Subcutaneous abdominal adipose tissue (tissue), 5 donors: ENCODE measurements around the gene FRAT2.
A peak's percentile ranks its signal among the peaks of the same experiment; 100 is the strongest.

ENCODE experiments used
- H3K27ac ChIP-seq: one replicate; pipeline ENCODE4 v1.7.0; 2013; ENCODE audit warnings: low read depth, mild to moderate bottlenecking, inconsistent platforms, low read length, moderate library complexity
- H3K27me3 ChIP-seq, 5 donors: one replicate each; pipeline ENCODE4 v1.7.0; 2013; ENCODE audit warnings: low read length in 5 of 5, inconsistent platforms in 1 of 5; ENCODE audit not compliant: control insufficient read depth in 5 of 5, insufficient read depth in 4 of 5
- H3K36me3 ChIP-seq, 5 donors: one replicate each; pipeline ENCODE4 v1.7.0; 2013; ENCODE audit warnings: low read length in 5 of 5; ENCODE audit not compliant: control insufficient read depth in 5 of 5, insufficient read depth in 5 of 5
- H3K4me1 ChIP-seq, 5 donors: one replicate each; pipeline ENCODE4 v1.7.0; 2013; ENCODE audit warnings: low read length in 5 of 5, mild to moderate bottlenecking in 3 of 5, moderate library complexity in 1 of 5; ENCODE audit not compliant: control insufficient read depth in 5 of 5, insufficient read depth in 5 of 5
- H3K4me3 ChIP-seq, 5 donors: one replicate each; pipeline ENCODE4 v1.7.0; 2013; ENCODE audit warnings: low read length in 5 of 5, low read depth in 1 of 5
- H3K9ac ChIP-seq, 5 donors: one replicate each; pipeline ENCODE4 v1.7.0; 2013; ENCODE audit warnings: low read length in 5 of 5, mild to moderate bottlenecking in 4 of 5, moderate library complexity in 3 of 5
- H3K9me3 ChIP-seq, 5 donors: one replicate each; pipeline ENCODE4 v1.7.0; 2013; ENCODE audit warnings: low read length in 5 of 5; ENCODE audit not compliant: control insufficient read depth in 5 of 5
- donor health status: healthy.
- donor health status: healthy.
- donor health status: healthy.
- donor health status: healthy.
- donor health status: healthy.

The FRAT2 gene

DNA sequence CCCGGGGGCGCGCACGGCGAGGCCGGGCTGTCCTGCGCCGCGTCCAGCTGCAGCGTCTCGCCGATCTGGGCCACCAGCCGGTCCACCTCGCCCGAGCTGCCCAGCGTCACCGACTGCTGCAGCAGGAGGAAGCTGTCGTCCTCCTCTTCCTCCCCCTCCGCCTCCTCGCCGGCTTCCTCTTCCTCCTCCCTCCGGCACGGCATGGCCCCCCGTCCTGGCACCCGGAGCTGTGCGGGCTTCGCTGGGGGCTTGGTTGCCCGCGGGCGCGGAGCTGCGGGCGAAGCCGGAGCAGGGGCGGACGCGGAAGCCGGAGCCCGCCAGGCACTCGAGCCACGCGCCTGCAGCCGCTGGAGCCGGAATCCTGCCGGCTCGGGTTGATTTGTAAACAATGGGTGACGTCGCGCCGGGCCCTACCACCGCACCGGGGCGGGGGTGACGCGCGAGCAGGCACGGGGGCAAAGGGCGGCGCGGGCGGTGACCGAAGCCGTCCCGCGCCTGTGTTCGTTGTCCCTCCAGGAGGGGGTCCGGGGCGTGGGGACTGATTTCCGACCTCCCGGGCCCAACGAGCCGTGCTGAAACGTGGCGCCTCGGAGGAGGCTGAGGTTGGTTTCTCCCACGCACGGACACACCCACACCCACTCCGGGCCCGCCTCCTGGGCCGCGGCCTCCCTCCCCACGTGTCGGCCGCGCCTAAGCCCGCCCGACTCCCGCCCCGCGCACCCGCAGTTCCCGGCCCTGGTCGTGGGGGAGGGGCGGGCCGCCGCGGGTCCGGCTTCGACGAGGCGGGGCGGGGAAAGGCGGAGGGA, at the start of gene FRAT2:
Gene FRAT2, minus strand, starts transcription at position 360 of the 806 bp plus-strand sequence. Its CDS starts 157 bp downstream, at position 203.
- peaks cover 0 to 4% (median 0%) of the 10 kb centered on the region in 5 donors for H3K36me3 ChIP-seq
- H3K4me3 ChIP-seq: peak within 1 kb of the TSS; percentile 73 to 86 (median 81)
- H3K27me3 ChIP-seq: no peaks in the 10 kb centered on the region
- H3K27ac ChIP-seq: peak within 1 kb of the TSS; percentile 84
- peaks cover 2 to 65% (median 50%) of the 10 kb centered on the region in 5 donors for H3K4me1 ChIP-seq
- peak within 1 kb of the TSS; percentile 73 to 86 (median 75) for H3K9ac ChIP-seq
- no peaks in the 10 kb centered on the region for H3K9me3 ChIP-seq

GRCh38 chr10:97384156-97384555, 49.6 kb upstream of the FRAT2 start:
- Histone ChIP-seq H3K9ac (no peak overlapping the region), H3K4me1 (no peaks in the 10 kb centered on the region), H3K36me3 (peaks cover 0 to 71% (median 51%) of the 10 kb centered on the region in 5 donors), H3K27ac (no peak overlapping the region), H3K9me3 (no peaks in the 10 kb centered on the region), H3K4me3 (no peak overlapping the region), H3K27me3 (no peaks in the 10 kb centered on the region)

- Histone ChIP-seq H3K36me3 (peaks cover 1 to 72% (median 50%) of the 10 kb centered on the region in 5 donors), H3K9me3 (no peaks in the 10 kb centered on the region), H3K27ac (no peak overlapping the region), H3K27me3 (no peaks in the 10 kb centered on the region), H3K4me1 (no peaks in the 10 kb centered on the region), H3K4me3 (no peak overlapping the region), H3K9ac (no peak overlapping the region)
Measured at GRCh38 chr10:97383159-97383558, 48.6 kb upstream of the FRAT2 start.

- Histone ChIP-seq H3K36me3 (peaks cover 3 to 74% (median 45%) of the 10 kb centered on the region in 5 donors), H3K4me3 (no peak overlapping the region), H3K9ac (no peak overlapping the region), H3K27ac (no peak overlapping the region), H3K27me3 (no peaks in the 10 kb centered on the region), H3K4me1 (no peaks in the 10 kb centered on the region), H3K9me3 (no peaks in the 10 kb centered on the region)
Measured at GRCh38 chr10:97381626-97382025, 47.1 kb upstream of the FRAT2 start.

DNA sequence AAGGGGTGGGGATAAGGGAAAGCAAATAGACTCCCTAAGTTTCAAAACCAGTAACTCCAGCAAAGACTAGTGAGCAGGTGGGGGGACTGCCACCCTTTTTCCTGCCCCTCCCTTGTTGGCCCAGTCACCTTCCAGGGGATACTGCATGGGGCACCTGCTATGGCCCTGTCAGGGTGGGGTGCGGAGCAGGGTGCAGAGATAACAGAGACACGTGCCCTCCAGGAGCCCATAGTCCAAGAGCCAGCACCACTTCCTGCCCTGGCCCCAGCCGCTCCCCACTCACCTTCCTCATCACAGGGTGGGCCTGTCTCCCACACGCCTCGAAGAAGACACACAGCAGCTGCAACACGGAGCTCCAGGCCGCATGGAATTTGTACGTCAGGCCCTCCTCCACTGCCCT, 46.0 kb upstream of the FRAT2 start:
- Histone ChIP-seq H3K36me3 (peaks cover 3 to 75% (median 42%) of the 10 kb centered on the region in 5 donors), H3K27me3 (no peaks in the 10 kb centered on the region), H3K9me3 (no peaks in the 10 kb centered on the region), H3K9ac (no peak overlapping the region), H3K4me1 (no peaks in the 10 kb centered on the region), H3K4me3 (no peak overlapping the region), H3K27ac (no peak overlapping the region)

GRCh38 chr10:97378933-97379921, 44.7 kb upstream of the FRAT2 start:
- Histone ChIP-seq H3K4me1 (no peaks in the 10 kb centered on the region), H3K36me3 (peaks cover 3 to 66% (median 37%) of the 10 kb centered on the region in 5 donors), H3K27ac (no peak overlapping the region), H3K9ac (peak overlapping the region in 1 of 5 donors; percentile 23), H3K27me3 (no peaks in the 10 kb centered on the region), H3K4me3 (no peak overlapping the region), H3K9me3 (no peaks in the 10 kb centered on the region)

DNA sequence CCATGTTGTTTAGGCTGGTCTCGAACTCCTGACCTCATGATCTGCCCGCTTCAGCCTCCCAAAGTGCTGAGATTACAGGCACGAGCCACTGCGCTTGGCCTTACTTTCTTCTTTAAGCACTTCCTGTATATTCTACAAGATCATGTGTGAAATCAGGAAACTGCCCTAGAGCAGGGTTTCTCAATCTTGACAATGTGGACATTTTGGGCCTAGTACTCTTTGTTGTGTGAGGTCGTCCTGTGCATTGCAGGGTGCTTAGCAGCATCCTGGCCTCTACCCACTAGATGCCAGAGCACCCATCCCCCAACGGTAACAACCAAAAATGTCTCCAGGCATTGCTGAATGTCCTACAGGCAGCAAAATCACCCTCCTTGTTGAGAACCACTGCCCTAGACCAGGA, 41.9 kb upstream of the FRAT2 start:
- Histone ChIP-seq H3K4me3 (no peak overlapping the region), H3K27me3 (no peaks in the 10 kb centered on the region), H3K36me3 (peaks cover 5 to 74% (median 54%) of the 10 kb centered on the region in 5 donors), H3K27ac (no peak overlapping the region), H3K9me3 (no peaks in the 10 kb centered on the region), H3K4me1 (peaks cover 0 to 9% (median 0%) of the 10 kb centered on the region in 5 donors), H3K9ac (no peak overlapping the region)

- Histone ChIP-seq H3K36me3 (peaks cover 5 to 76% (median 62%) of the 10 kb centered on the region in 5 donors), H3K9ac (no peak overlapping the region), H3K4me1 (peaks cover 0 to 9% (median 0%) of the 10 kb centered on the region in 5 donors), H3K27me3 (no peaks in the 10 kb centered on the region), H3K9me3 (no peaks in the 10 kb centered on the region), H3K4me3 (no peak overlapping the region), H3K27ac (no peak overlapping the region)
Measured at GRCh38 chr10:97373456-97373855, 38.9 kb upstream of the FRAT2 start.

DNA sequence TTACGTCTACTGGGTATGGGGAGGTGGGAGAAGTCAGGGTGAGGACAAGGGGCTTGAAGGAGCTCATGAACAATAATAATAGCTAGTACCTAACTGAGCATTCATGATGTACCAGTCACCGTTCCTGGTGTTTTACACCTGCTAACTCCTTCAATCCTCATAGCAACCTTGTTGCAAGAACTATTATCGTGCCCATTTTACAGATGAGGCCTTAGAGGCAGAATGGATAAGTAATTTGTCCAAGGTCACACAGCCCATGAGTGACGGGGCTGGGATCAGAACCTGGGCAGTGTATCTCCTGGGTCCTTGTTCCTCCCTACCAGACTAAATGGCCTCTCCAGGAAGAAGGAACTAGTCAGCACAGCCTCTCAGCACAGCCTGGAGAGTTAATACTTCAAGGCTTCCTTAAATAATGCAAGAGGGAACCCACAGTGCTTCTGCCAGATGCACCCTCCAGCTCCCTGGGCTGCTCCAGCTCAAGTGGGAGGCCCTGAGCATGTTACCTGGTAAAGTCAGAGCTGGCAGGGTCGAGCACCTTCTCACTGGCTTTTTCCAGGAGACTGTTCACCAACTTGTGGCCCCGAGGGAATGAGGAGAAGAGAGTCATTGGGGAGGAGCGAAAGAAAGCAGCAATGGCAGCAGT, 37.8 kb upstream of the FRAT2 start:
- H3K9ac ChIP-seq: no peak overlapping the region
- H3K36me3 ChIP-seq: peaks cover 2 to 70% (median 58%) of the 10 kb centered on the region in 5 donors
- no peak overlapping the region for H3K27ac ChIP-seq

More for the DNA sequence above, 37.8 kb upstream of the FRAT2 start:
- Histone ChIP-seq H3K4me3 (no peak overlapping the region), H3K4me1 (peaks cover 0 to 11% (median 0%) of the 10 kb centered on the region in 5 donors), H3K27me3 (no peaks in the 10 kb centered on the region), H3K9me3 (no peaks in the 10 kb centered on the region)
